GM12874 (cell line): ENCODE results near the gene OR5T1.

Source experiments
- CTCF ChIP-seq: IDR thresholded peaks from 2 replicates; pipeline ENCODE4 v1.5.1; 2011; ENCODE audit warnings: low read depth, mild to moderate bottlenecking, control low read depth, low read length, moderate library complexity; ENCODE audit not compliant: insufficient read depth

The OR5T1 gene

DNA sequence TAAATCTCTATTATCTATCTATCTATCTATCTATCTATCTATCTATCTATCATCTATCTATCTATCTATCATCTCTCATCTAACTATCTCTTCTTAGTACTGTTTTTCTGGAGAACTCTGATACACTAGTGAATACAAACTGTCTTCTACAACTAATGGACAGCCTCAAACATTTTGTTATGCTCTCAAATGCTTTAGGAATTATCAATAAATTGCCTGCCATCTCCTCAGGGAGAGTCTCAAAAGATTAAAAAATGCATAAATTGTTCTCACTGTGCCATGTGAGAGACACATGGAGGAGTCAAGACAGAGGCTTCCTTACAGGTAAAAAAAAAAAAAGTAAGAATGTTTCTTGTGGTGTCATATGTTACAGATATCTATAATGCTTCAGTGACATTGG, 40.9 kb downstream of the OR5T1 start, which contains the start of gene OR8K3:
Gene OR8K3 (plus strand): TSS at position 301 of the 400 bp plus-strand sequence. CDS start 3,163 bp downstream, outside the sequence.
- no peak for TF ChIP-seq CTCF
